ENCODE data around the gene ABCF2. TPM values are rescaled to one million over a fixed set of nuclear protein-coding genes. Genes with fewer than 3 reads are reported as not detected.

ABCF2 gene
- total and polyA plus RNA-seq, 2 of the 4 experiments (the other 2 are of a cell fraction) = 46.2 to 103 TPM

DNA sequence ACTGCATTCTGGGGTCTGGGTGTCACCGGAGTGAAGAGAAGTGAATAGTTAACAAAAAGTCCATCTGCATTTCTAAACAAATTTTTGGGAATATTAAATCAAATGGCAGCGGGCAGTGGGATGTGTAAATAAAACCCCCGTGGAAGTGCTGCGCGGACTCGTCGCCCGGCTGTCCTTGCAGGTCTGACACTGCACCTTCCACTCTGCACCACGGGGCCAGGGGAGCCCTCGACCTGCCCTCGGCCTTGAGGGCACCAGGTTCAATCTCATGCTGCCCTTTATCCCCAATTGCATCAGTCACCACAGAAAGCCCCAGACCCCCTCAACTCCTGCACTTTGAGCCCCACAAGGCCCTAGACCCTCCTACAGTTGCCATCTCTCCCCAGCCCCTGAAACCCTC lies 27.8 kb upstream of the ABCF2 start:
- peaks cover 12% of the 10 kb centered on the region for H3K27me3 ChIP-seq (ENCODE audit: control insufficient read depth, insufficient read depth, low read length)
- WGBS, 2 experiments (ENCODE audit: extremely low coverage in 2 of 2, insufficient read length in 1 of 2) = 78% methylated on average over 7 of the region's 11 CpGs; no CpG with 5 or more reads in 1 of the 2 experiments
- no peak overlapping the region for H4K91ac ChIP-seq (ENCODE audit: insufficient read depth, low read depth, low read length)
- DNase-seq = no peak
- H3K56ac ChIP-seq (ENCODE audit: extremely low read depth, insufficient read depth, low read length) = no peak overlapping the region
- H4K5ac ChIP-seq (ENCODE audit: low read depth, low read length) = no peak overlapping the region
- intact Hi-C loops (cut with micrococcal nuclease) = no loop called here
- H3K4me2 ChIP-seq (ENCODE audit: low read depth, low read length) = no peak overlapping the region
- no peak for ATAC-seq (ENCODE audit: low read depth)
- H2BK20ac ChIP-seq (ENCODE audit: low read depth, low read length) = no peak overlapping the region
- H2AFZ ChIP-seq (replicated peaks; ENCODE audit: low read length, poor library complexity) = no peak overlapping the region
- no TSS peak for BruUV-seq (replicated peaks)
- no peak overlapping the region for H2AK5ac ChIP-seq (ENCODE audit: low read depth, low read length)
- no peak overlapping the region for H2BK15ac ChIP-seq (ENCODE audit: low read depth, low read length)
- no peak overlapping the region for H2AK9ac ChIP-seq (replicated peaks; ENCODE audit: low read depth, low read length, poor library complexity)
- ChIA-PET CTCF (no interaction called here), POLR2A (ENCODE audit: unreplicated experiment) (no interaction called here)
- no peak overlapping the region for H3K4ac ChIP-seq (ENCODE audit: low read depth, low read length)
- H3K14ac ChIP-seq (replicated peaks; ENCODE audit: low read depth, low read length) = no peak overlapping the region
- peaks cover 10% of the 10 kb centered on the region for H3K9me1 ChIP-seq (ENCODE audit: insufficient read depth, low read length)
- H3K23ac ChIP-seq (ENCODE audit: low read depth, low read length) = no peak overlapping the region; the same call in 1 of the 2 replicates
- H3K4me3 ChIP-seq (ENCODE audit: insufficient read depth, low read depth, low read length) = no peak overlapping the region
- H2BK5ac ChIP-seq (ENCODE audit: low read depth, low read length, poor library complexity, severe bottlenecking) = no peak overlapping the region
- peaks cover 15% of the 10 kb centered on the region for H3K4me1 ChIP-seq (ENCODE audit: control insufficient read depth, insufficient read depth, low read length)
- H3K79me1 ChIP-seq (ENCODE audit: low read depth in 1 of 2, low read length in 2 of 2) = peaks cover 5 to 26% of the 10 kb centered on the region in 2 experiments; a peak in 2 of 4 replicates
- TF ChIP-seq CHD1 (IDR thresholded peaks at IDR 0.05; ENCODE audit: low read depth, low read length) = no peak
- TF ChIP-seq SMC3 (IDR thresholded peaks at IDR 0.05; ENCODE audit: low read depth, low read length) = no peak
- H4K8ac ChIP-seq (ENCODE audit: low read depth in 2 of 2, low read length in 2 of 2) = no peak overlapping the region
- H3K36me3 ChIP-seq (ENCODE audit: control insufficient read depth, insufficient read depth, low read length) = no peaks in the 10 kb centered on the region
- dilution Hi-C loops (cut with HindIII; ENCODE audit: low sequenced_read_pairs, unreplicated experiment) = no loop called here
- no peak overlapping the region for H3K9ac ChIP-seq (ENCODE audit: low read depth, low read length)
- no peak overlapping the region for H3K27ac ChIP-seq (ENCODE audit: insufficient read depth, low read length)
- no peak overlapping the region for H2BK120ac ChIP-seq (ENCODE audit: low read depth, low read length)
- in situ Hi-C loops (cut with MboI; ENCODE audit: low sequenced_read_pairs) = no loop called here
- H4K20me1 ChIP-seq (ENCODE audit: insufficient read depth, low read length) = no peaks in the 10 kb centered on the region
- no peak overlapping the region for H3K18ac ChIP-seq (ENCODE audit: low read depth, low read length)
- no peaks in the 10 kb centered on the region for H3K9me3 ChIP-seq (ENCODE audit: control insufficient read depth, insufficient read depth, low read length)

Measured in IMR-90 (cell line).